Keratinocyte (primary cell): Measurements from ENCODE around the gene ELAVL2.

ENCODE experiments used
- EZH2 ChIP-seq: IDR thresholded peaks from one replicate; pipeline ENCODE4 v1.6.1; 2012; ENCODE audit warnings: inconsistent platforms, mild to moderate bottlenecking, low read length, moderate library complexity
- TF ChIP-seq, protein P1 (sequence below), 3 experiments: IDR thresholded peaks in 1 of 3; conservative IDR thresholded peaks in 1 of 3; optimal IDR thresholded peaks in 1 of 3; 2 replicates in 2 of 3; 3 replicates in 1 of 3; pipeline versions ENCODE3 to v1.5.1; 2011; ENCODE audit warnings: low read length in 3 of 3, mild to moderate bottlenecking in 3 of 3, moderate library complexity in 2 of 3, control low read depth in 1 of 3, inconsistent platforms in 1 of 3; ENCODE audit not compliant: insufficient read depth in 2 of 3; ENCODE audit errors: extremely low read depth in 1 of 3

GRCh38 chr9:23707249-23707648, 118.8 kb downstream of the ELAVL2 start:
- no peak for TF ChIP-seq EZH2
- TF ChIP-seq, protein P1, sequence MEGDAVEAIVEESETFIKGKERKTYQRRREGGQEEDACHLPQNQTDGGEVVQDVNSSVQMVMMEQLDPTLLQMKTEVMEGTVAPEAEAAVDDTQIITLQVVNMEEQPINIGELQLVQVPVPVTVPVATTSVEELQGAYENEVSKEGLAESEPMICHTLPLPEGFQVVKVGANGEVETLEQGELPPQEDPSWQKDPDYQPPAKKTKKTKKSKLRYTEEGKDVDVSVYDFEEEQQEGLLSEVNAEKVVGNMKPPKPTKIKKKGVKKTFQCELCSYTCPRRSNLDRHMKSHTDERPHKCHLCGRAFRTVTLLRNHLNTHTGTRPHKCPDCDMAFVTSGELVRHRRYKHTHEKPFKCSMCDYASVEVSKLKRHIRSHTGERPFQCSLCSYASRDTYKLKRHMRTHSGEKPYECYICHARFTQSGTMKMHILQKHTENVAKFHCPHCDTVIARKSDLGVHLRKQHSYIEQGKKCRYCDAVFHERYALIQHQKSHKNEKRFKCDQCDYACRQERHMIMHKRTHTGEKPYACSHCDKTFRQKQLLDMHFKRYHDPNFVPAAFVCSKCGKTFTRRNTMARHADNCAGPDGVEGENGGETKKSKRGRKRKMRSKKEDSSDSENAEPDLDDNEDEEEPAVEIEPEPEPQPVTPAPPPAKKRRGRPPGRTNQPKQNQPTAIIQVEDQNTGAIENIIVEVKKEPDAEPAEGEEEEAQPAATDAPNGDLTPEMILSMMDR (optimal IDR thresholded peaks at IDR 0.05 in 1 of 3, IDR thresholded peaks at IDR 0.05 in 1 of 3, conservative IDR thresholded peaks at IDR 0.05 in 1 of 3; ENCODE audit: extremely low read depth in 1 of 3, insufficient read depth in 2 of 3, low read length in 3 of 3) = no peak
